Measurements from ENCODE around the gene PLOD3.

Gene PLOD3

DNA sequence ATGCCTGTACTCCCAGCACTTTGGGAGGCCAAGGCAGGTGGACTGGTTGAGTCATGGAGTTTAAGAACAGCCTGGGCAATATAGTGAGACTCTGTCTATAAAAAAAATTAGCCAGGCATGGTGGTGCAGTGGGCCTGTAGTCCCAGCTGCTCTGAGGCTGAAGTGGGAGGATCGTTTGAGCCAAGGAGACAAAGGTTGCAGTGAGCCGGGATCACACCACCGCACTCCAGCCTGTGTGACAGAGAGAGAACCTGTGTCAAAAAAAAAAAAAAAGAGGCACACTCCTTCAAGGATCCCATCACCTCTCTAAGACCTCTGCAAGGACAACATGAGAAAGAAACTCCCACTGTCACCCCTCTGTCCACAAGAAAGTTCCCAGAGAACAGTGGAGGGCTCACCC lies 41.7 kb downstream of the PLOD3 start:
- no peak for DNase-seq

DNA sequence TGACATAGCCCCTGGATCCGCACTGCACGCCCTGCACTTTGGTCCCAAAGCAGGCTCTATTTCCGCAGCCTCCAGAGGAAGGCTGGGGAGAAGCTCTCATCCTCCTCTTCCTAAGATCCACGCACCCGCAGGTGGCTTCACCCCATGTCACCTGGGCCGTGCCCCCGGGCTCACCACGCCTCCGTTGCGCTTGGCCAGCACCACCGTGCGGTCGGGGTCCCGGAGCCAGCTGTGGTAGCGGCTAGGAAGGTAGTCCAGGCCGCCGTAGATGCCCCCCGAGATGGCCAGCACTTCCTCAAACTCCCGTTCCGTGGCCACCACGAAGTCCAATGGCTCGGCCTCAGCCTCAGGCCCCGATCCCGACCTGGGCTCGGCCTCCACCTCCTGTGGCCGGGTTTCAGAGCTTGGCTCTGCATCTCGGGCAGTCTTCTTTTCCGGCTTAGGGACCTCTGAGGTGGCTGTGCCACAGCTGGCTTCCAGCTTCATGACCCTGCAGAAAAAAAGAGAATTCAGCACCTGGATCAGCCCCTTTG lies 43.0 kb downstream of the PLOD3 start:
- DNase-seq: no peak

DNA sequence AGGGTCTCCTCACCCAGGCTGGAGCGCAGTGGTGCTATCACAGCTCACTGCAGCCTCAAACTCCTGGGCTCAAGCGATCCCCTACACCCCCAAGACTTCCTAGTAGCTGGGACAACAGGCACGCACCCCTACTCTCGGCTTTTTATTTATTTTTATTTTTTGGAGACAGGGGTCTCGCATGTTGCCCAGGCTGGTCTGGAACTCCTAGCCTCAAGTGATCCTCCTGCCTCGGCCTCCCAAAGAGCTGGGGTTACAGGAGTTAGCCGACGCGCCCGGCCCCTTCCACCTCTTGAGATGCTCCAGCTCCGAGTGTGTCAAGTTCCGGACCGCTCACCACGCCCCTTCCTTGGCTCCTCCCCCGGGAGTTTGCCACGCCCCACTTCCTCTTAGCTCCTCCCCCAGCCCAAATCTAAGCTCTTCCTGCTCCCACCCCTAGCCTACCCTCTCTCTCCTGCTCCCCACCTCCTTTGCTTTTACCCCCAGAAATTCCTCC lies 43.6 kb downstream of the PLOD3 start:
- peak; percentile 34 to 74 (median 63) for DNase-seq

DNA sequence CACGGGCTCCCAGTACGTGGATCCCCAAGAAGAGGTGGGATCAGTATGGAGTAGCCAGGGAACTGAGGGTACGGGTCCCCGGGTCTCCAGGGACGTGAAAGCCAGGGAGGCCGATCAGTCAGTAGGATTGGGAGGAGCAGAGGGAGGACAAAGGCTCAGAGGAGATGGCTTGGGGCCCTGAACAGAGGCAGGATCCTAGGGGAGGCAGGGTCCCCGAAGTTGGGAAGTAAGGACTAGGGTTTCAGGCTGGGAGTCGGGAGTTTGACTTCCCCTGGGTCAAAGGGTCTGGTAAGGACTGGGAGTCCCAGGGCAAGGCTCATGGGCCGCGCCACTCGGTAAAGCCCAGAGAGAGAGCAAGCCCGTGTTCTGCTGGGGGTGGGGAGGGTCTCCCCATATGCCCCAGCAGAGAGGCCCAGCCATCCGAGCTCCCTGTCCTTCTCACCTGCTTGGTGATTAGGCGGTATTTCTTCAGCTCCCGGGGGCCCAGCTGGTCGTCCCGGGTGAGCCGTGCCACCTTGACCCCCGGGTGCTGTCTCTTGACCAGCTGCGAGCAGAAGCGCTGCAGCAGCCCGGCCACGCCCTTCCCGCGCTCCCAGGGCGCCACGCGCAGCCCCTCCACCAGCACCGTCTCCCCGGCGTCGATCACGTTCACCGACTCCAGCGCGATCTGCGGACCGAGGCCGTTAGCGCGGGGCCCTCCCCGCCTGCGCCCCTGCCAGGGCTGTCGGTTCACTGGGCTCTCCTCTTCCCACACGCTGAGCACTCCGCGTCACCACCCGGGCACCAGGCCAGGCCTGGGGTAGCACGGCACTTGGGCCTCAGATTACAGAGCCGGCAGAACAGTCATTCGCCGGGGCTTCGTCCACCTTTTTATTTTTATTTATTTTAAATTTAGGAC lies 44.3 kb downstream of the PLOD3 start:
- DNase-seq: peak; percentile 51 to 84 (median 80)

DNA sequence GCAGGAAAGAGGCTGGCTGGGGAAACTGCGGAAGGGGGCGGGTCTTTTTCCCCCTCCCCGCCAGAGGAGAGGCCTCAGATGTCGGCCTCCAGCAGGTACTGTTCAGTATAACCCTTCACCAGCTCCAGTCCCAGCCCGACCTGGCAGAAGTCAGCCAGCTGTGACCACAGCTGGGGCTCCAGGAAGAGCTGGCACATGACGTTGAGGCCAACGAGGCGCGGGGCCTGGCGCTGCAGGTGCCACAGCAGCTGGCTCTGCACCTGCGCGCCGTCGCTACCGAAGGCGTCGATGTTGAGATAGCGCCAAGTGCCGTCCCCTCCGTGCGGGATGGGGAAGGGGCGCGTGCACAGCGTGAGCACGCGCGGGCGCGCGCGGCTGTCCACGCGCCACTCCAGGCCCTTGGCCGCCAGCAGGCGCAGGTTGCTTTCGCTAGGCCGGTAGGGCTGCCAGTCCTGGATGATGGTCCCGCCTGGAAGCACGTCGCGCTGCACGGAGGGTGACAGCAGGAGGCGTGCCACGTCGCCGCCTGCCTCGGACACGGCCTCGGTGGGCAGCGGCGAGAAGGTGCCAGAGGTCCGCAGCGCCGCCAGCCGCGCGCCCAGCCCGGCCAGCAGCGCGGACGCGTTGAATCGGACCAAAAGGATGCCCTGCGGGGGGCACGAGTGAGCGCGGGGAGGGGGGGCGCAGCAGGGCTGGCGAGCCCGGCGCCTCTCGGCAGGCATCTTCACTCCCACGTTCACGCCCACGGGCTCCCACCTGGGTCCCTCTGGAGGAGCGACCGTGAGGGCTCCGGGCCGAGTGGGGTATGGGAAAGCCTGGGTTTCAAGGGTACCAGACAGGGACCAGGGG lies 45.2 kb downstream of the PLOD3 start:
- peak; percentile 74 to 83 (median 78) for DNase-seq

DNA sequence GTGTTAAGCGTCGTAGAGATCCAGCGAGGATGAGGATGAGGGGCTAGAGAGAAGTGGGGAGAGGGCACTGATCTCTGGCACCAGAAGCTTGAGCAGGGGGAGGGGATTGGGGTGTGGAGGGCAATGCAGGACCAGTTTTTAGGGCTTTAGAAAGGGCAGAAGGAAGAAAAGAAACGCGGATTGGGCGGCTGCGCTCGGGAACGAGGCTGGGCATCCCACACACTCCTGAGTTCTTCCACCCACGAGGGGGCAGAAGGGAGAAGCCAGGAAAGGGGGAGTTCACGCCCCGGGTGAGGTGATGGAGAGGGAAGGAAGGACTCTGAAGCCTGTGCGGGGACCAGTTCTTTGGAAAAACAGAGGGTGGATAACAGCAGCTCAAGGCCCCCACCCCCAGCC lies 45.9 kb downstream of the PLOD3 start:
- DNase-seq: peak in 1 of 3 experiments; percentile 57

DNA sequence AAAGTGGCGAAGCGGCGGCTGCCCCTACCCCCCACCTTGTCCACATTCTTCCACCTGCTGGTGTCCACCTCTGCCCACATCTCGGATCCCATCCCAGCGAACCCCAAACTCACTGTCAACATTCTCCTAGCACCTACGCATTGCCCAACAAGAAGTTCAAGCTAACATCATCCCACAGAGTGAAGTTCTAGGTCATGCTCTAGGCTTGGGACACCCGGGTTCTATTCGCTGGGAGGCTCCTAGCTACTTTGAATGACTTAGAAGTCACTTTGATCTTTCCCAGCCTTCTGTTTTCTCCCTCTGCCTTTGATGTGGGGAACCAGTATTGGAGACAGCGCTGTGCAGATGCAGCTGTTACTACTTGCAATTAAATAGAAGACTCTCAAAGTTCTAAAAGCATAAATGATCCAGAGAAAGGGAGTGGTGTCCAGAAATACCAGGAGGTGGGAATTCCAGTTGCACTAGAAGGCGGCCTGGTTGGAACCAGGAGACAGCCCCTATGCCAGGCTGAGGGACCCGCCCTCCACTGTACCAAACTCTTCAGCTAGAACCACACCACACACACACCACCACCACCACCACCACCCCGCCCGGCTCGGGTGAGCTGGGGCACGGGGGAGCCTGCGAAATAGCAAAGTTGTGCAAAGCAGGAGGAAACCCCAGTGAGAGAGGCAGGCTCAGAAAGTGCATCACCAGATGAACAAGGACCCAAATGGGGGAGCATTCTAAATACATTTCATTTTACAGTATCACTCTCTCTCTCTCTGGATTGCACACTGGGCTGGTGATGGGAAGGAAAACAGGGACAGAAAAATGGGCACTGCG lies 46.6 kb downstream of the PLOD3 start:
- no peak for DNase-seq

DNA sequence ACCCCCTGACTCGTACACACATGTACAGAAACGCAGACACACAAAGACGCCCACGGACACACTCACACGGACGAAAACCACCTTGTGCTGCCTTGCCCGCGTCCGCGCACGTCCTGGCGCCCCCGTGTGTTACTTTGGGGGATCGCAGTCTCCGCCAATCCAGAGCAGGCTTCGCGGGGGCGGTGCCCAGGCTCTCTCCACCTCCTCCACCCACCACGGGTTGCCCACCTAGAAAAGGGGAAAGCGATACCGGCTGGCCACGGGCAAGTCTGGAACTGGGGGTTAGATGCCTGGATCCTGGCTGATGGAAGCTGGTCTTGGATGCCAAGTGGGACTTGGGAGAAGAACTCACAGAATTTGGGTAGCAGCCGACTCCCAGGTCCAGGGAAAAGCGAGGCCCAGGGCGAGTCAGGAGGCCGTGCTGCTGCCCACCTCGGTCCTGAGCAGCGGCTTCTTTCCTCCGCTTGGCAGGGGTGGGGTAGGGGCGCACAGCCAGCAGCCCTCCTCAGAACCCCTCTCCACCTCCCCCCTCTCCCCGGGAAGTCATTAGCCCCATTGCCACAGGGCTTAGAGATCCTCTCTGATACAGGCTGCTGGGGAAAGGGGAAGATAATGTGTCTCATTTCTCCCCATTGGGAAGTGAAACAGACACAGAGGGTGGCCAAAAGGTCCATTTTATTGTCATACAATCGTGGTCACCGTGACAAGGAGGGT lies 47.4 kb downstream of the PLOD3 start:
- peak; percentile 67 to 79 (median 72) for DNase-seq

DNA sequence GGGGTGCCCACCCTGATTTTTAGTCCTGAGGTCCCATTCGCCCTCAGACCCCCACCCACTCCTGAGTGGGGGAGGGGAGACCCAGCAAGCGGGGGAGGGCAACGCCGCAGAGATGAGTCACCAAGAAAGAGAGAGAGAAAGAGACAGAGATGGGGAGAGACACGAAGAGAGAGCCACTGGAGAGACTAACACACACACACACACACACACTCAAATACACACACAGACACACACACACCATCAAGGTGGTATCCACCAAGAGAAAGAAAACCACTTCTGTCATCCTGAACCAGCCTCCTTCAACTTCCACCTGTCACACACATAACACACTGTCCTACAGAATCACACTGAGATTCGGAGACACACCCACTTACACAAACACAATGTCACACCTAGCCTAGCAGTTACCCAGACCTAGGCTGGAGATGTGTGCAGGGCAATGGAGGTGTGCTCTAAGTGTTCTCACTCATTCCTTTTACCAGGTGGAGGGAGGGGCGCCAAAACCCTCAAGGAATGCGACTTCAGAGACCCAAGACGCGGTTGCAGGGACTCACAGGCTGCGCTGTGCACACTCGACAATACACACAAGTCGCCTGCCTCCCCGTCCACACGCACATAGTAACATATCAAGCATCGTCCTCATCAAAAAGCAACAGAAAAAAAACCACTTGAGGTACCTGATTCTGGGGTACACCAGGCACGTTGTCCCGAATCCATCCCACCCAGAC lies 48.1 kb downstream of the PLOD3 start:
- DNase-seq: no peak

DNA sequence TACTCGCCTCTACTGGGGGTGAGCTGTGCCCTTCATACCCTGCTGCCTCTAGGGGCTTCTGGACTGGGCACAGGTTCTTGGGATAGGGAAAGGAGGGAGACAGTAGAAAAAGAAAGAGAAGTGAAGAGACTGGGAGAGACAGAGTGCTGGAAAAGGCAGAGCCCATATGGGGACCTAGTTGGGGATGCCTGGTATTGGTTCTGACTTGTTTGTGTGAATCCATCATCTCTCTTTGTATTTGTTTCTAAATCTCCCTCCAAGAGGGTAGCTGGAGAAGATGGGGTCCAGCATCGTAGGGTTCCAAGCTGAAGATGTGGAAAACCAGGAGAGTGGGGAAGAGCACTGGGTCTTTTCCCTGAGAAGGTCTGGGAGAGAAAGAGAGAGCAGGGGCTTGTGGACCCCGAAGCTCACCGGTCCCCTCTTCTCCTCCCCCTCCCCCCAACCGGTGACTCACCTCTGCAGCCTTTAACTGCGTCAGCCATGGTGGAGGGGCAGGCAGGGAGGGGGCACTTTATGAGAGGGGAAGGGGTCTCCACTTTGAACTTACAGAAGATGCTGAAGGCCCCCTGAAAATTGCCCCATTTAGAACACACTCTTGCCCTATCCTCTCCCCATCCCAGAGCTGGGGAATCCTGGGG lies 48.9 kb downstream of the PLOD3 start:
- DNase-seq: no peak

DNA sequence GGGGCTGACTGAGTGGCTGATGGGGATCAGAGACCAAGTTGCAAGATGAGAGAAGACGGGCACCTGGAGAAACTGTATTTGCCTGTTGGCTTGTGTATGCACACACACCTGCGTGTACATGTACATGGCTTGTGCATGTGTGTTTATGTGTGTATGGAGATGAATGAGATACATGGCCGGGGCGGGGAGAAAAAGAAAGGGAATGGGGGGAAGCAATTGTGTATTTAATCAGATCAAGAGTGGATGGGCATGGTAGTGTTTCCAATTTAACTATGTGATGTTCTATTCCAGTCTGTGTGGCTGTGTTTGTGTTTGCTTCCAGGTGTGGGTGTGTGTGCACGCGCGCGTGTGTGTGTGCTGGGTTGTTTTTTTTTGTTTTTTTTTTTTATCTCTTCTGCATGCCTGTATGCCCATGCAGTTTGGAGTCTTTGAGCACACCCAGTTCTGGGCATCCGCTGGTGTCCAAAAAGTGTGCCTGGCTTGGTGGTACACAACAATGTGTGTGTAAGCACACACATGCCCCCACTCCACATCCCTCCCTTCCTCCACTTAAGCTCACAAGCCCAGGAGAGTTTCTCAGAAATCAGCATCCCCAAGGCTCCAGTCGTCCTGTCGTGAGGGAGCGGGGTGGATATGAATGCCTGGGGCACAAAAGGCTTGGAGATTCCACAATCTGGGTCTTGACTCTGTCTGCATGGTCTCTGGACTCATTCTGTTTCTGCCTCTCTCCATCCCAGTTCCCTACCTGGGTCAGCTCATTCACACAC lies 49.6 kb downstream of the PLOD3 start:
- DNase-seq: peak in 2 of 3 experiments; percentile 37 to 44

DNA sequence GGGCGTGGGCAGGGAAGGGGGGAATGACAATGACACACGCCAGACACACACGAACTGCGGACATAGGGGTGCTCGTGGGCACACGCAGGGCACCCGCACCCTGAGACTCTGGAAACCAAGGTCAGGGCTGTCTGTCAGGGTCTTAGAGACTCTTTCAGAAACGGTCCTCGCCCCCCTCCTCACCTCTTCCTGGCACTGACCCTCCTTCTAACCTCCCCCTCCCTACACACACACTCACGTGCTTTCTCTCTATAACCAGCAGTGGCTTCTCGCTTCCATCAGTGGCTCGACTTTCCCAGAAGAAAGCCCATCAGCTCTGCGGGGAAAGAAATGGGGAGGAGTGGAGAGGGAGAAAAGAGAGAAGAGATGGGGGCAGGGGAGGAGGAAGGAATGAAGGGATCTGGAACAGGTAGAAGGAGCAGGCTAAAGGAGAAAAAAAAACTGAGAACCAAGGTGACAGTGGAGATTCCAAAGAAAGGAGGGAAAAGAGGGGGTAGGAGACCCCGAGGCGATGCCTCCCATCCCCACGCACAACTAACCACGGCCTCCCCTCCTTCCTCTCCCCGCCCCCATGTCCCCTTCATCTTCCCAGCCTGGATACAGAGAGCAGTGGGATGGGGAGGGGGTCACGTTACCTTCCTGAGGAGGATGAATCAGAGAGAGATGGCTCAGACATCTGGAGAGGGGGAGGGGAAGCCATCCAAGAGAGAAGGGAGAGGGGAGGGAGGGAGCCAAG lies 50.3 kb downstream of the PLOD3 start:
- DNase-seq: peak; percentile 32 to 65 (median 62)

DNA sequence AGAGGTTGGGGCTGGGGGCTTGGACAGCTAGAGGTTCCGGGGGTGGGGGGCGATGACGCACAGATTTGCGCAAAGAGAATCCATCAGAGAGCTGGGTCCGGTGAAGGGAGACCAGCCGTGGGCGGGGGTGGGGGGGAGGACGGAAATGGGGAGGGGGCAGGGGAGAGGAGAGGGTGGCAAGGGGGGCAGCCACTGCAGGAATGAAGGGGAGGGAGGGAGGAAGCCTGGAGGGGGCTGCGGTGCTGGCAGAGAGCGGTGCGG lies 50.8 kb downstream of the PLOD3 start:
- no peak for DNase-seq

DNA sequence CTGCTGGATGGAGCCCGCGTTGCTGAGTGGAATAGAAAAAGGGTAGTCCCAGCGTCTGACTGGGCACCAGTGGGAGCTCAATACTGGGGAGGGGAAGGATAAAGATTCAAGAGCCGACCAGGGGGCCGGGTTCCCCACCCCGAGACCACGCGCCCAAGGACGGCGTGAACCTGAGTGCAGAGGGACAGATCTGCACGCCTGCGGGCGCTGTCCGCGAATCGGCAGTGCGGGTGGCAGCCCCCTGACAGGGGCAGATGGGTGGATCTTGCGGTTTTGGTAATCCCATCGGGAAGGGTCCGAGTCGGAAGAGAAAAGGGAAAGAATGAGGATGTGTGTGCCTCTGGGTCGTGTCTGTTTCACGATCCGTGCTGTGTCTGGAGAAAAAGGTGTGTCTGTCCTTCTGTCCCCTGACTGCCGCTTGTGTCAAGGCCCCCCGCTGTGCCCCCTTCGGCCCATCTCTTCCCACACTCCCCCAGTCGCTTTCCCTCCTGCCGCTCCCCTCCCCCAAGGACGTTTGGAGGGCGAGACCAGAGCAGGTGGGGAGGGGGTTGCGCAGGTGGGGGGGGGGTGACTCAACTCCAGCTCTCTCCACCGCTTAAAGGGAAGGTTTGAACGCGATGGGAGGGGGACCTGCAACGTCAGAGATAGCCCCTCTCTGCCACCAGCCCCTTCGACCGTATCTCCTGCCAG lies 51.3 kb downstream of the PLOD3 start:
- DNase-seq: peak in 2 of 3 experiments; percentile 64 to 70

DNA sequence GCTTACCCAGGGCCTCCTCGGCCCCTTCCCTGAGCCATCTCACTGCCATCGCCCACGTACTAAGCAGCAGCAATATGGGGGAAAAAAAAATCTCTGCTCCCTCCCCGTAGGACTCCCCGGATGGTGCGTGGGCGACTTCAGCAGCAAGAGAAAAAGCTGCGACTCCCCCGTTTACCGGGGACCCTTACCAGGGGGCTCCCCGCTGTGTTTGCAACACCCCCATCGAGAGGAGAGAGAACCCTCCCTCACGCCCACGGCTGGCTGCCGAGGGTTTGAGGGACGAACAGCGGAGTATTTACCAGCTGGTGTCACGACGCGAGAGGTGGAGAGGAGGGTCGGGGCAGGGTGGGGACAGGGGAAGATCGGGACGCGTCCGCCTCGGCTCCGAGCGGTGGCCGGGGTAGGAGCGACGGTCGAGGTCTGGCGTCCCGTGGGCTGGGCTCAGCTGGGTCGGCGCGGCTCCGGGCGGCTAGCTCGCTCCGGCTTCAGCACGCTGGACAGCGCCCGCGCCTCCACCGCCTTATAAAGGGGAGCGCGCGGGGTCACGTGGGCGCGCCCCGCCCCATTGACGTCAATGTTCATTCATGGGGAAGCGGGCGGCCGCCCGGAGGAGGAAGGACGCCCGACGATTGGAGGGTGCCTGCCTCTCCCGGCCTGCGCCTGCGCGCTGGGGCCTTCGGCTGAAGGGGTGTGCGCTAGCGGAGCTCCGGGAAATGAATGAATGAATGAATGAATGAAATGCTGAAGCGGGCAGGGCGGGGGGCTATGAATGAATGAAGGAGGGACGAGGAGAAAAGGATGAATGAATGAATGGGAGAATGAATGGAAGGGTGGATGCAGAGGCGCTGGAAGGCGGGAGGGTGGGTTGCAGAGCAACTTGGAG lies 52.1 kb downstream of the PLOD3 start, which contains the start of gene VGF:
Gene VGF (minus strand): TSS at position 495 of the 883 bp plus-strand sequence. CDS start 726 bp downstream, outside the sequence.
- DNase-seq: peak; percentile 97 to 98 (median 98)

DNA sequence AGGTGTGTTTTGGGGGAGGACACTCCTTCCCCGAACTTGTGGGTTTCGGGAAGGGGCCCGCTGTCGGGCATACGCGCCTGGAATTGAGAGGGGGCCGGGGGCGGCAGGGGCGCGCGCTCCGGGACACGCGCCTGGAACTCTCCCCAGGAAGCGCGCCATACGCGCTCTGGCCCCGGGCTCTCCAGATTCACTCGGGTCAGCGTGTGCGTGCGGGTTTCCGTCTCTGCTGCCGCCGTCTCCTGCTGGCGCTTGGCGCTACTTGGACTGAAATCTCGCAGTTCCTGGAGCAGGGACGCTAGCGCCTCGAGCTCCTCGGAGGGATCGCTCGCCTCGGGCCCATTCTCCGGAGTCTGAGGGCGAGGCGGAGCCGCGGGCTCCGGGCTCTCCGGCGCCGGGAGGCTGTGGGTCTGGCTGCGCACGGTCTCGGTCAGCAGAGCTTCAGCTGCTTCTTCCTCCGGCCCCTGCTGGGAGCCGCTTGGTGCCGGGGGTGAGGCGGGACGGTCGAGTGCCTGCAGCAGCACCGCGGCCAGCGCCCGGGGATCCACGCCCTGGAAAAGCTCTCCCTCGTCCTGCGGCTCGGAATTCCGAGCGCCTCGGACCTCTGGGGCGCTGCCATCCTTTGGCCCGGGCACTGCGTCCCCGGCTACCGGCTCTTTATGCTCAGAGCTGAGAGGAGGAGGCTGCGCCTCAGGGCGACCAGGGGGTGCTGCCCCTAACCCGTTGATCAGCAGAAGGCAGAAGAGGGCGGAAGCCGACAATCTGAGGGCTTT lies 53.1 kb downstream of the PLOD3 start:
- peak; percentile 44 to 77 (median 69) for DNase-seq

All from NCI-H1417 (cell line).